SK-N-MC (cell line): ENCODE data around the gene RAC2.
A peak's percentile ranks its signal among the peaks of the same experiment; 100 is the strongest.
"Not testable (repeated sequence)": the region's sequence is repeated elsewhere in the genome, so short reads cannot be mapped to it uniquely, and the experiment has no call there.

Experiments used
- DNase-seq: peaks from one replicate; pipeline ENCODE4 v3.0.0-alpha.2; 2011; ENCODE audit warnings: low read depth, low spot score
- H3K27ac ChIP-seq: fragments of 200-600 bp; sonication (generic); 2 replicates; pipeline ENCODE4 v1.5.1; 2016; ENCODE audit warnings: mixed run types
- H3K36me3 ChIP-seq: fragments of 200-600 bp; sonication (generic); 2 replicates; pipeline ENCODE4 v1.6.1; 2017; ENCODE audit warnings: antibody characterized with exemption, low read length, mixed read lengths; ENCODE audit not compliant: insufficient read depth
- H3K4me3 ChIP-seq: fragments of 200-600 bp; sonication (generic); 2 replicates; pipeline ENCODE4 v1.5.1; 2016
- H3K9ac ChIP-seq: fragments of 200-600 bp; sonication (generic); 2 replicates; pipeline ENCODE4 v1.8.0; 2017; ENCODE audit warnings: mixed run types, mixed read lengths; ENCODE audit not compliant: insufficient read length
- H3K9me3 ChIP-seq: fragments of 200-600 bp; sonication (generic); 2 replicates; pipeline ENCODE4 v1.6.1; 2017; ENCODE audit warnings: low read depth, mild to moderate bottlenecking, antibody characterized with exemption, low read length, moderate library complexity, mixed read lengths
- EZH2 ChIP-seq: fragments of 200-600 bp; sonication (generic); IDR thresholded peaks from one replicate; pipeline ENCODE4 v1.6.1; 2017; ENCODE audit warnings: antibody characterized with exemption
- FOXP2 ChIP-seq: optimal IDR thresholded peaks from 2 replicates; pipeline ENCODE3; 2011; ENCODE audit warnings: mild to moderate bottlenecking, moderate library complexity; ENCODE audit not compliant: insufficient read depth; ENCODE audit errors: extremely low read length, control extremely low read depth
- POLR2AphosphoS5 ChIP-seq: IDR thresholded peaks from 2 replicates; pipeline ENCODE4 v1.6.1; 2012; ENCODE audit warnings: mild to moderate bottlenecking, low read depth, low read length, borderline replicate concordance

RAC2 gene

GRCh38 chr22:37234736-37235711, 9.0 kb downstream of the RAC2 start:
- Histone ChIP-seq H3K36me3 (no peaks in the 10 kb centered on the region), H3K9ac (no peak overlapping the region), H3K4me3 (no peak overlapping the region), H3K9me3 (no peaks in the 10 kb centered on the region), H3K27ac (no peak overlapping the region)
- TF ChIP-seq EZH2 (no peak), FOXP2 (no peak), POLR2AphosphoS5 (no peak)
- DNase-seq: no peak

- Histone ChIP-seq H3K4me3 (no peak overlapping the region), H3K36me3 (no peaks in the 10 kb centered on the region), H3K27ac (no peak overlapping the region), H3K9me3 (no peaks in the 10 kb centered on the region), H3K9ac (no peak overlapping the region)
- no peak for DNase-seq
- no peak for TF ChIP-seq EZH2
Measured at GRCh38 chr22:37233751-37234631, 10.1 kb downstream of the RAC2 start.

- not testable (repeated sequence) for H3K27ac ChIP-seq, H3K36me3 ChIP-seq, DNase-seq, H3K9ac ChIP-seq, H3K9me3 ChIP-seq, H3K4me3 ChIP-seq
Measured at GRCh38 chr22:37233371-37233750, 10.7 kb downstream of the RAC2 start.

GRCh38 chr22:37232140-37232998, 11.7 kb downstream of the RAC2 start:
- no peaks in the 10 kb centered on the region for H3K36me3 ChIP-seq
- no peaks in the 10 kb centered on the region for H3K9me3 ChIP-seq
- no peak overlapping the region for H3K4me3 ChIP-seq
- no peak overlapping the region for H3K27ac ChIP-seq
- H3K9ac ChIP-seq: no peak overlapping the region
- DNase-seq: no peak
- TF ChIP-seq POLR2AphosphoS5 (no peak), EZH2 (no peak), FOXP2 (no peak)

DNA sequence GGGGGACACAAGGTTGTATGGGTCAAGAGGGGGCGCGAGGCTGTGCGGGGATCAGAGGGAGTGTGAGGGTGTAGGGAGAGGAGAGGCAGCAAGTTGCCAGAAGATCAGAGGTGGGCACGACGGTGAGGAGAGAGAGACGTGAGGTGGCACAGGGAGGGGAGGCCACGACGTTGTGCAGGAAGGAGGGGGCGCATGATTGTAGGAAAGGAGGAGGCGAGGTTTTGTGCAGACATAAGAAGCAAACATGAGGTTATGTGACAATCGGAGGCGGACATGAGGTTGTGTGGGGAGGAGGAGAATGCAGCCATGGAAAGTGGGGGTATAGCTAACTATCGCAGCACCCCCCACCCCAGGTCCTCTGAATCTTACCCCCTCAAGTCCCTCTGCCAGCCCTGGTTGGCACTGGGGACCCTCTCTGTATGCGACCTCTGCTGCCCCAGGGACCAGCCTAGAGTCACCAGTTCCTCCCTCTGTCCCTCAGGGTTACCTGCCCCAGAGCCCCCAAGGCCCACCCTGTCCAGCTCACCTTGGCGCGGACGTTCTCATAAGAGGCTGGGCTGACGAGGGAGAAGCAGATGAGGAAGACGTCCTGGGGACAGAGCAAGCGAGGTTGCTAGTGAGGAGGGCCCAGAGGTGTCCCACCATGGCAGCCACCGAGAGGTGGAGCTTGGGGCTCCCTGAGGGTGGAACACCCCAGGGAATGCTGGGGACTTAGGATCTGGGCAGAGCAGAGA, 12.5 kb downstream of the RAC2 start:
- no peak for TF ChIP-seq POLR2AphosphoS5
- TF ChIP-seq EZH2: no peak
- TF ChIP-seq FOXP2: no peak
- DNase-seq: no peak
- no peak overlapping the region for H3K4me3 ChIP-seq
- H3K27ac ChIP-seq: no peak overlapping the region
- H3K9ac ChIP-seq: no peak overlapping the region
- H3K9me3 ChIP-seq: no peaks in the 10 kb centered on the region
- no peaks in the 10 kb centered on the region for H3K36me3 ChIP-seq

GRCh38 chr22:37230673-37231405, 13.2 kb downstream of the RAC2 start:
- H3K36me3 ChIP-seq: no peaks in the 10 kb centered on the region
- H3K9ac ChIP-seq: no peak overlapping the region
- DNase-seq: no peak
- no peak overlapping the region for H3K4me3 ChIP-seq
- no peaks in the 10 kb centered on the region for H3K9me3 ChIP-seq
- TF ChIP-seq POLR2AphosphoS5: no peak
- TF ChIP-seq FOXP2: no peak
- no peak for TF ChIP-seq EZH2
- no peak overlapping the region for H3K27ac ChIP-seq

GRCh38 chr22:37229805-37230672, 14.0 kb downstream of the RAC2 start:
- peak overlapping the region; percentile 52 for H3K4me3 ChIP-seq
- H3K36me3 ChIP-seq: no peaks in the 10 kb centered on the region
- TF ChIP-seq FOXP2: no peak
- no peak for TF ChIP-seq EZH2
- no peak for TF ChIP-seq POLR2AphosphoS5
- peak overlapping the region; percentile 20 for H3K9ac ChIP-seq
- H3K27ac ChIP-seq: no peak overlapping the region
- H3K9me3 ChIP-seq: no peaks in the 10 kb centered on the region
- DNase-seq: peak; percentile 14
